Measurements from ENCODE around the gene TSFM. TPM values are rescaled to one million over a fixed set of nuclear protein-coding genes. Genes with fewer than 3 reads are reported as not detected.

The TSFM gene
- total RNA-seq, 1 experiment from 2014 or later, result 48.7 TPM

DNA sequence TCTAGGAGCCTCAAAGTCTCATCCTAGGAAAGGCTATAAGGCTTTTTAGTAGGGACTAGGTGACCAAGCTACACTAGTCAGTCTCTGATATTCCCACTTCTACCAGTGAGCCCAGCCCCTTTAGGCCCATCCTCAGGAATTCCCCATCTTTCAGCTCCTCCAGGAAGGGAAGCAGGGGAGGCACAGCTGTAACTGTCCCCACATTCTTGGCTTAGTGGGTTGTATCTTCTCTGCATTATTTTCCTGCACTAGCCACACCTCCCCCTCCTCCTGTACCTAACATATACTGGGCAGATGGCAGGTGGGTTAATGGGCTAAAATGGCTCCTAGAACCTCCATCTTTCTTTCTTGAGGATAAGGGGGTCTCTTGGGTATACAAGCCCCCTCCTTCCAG lies 15.3 kb upstream of the TSFM start:
- ChIA-PET POLR2A (interaction anchor here (0.9 to 1.3 kb wide), 2 partner anchors 16 to 23 kb away, joined by 3 to 4 read pairs; partner anchors contain the start of genes TSFM and TSPAN31), CTCF (interaction anchor here (1.0 to 5.3 kb wide), 7 partner anchors 11 to 156 kb away, joined by 3 to 80 read pairs (median 3); partner anchors contain the start of genes ARHGEF25 and CDK4)
- H3K4me3 Mint-ChIP-seq, result peak overlapping the region; percentile 74
- H3K4me1 Mint-ChIP-seq, result peaks cover 36% of the 10 kb centered on the region
- ATAC-seq, result no peak
- H3K36me3 Mint-ChIP-seq, result peaks cover 23% of the 10 kb centered on the region
- no peaks in the 10 kb centered on the region for H3K9me3 Mint-ChIP-seq
- no peak for DNase-seq (ENCODE audit: low spot score)
- no peak overlapping the region for H3K27ac Mint-ChIP-seq
- H3K27me3 Mint-ChIP-seq (ENCODE audit: low read depth), result peaks cover 61% of the 10 kb centered on the region
- no peak for TF ChIP-seq MLX (CRISPR knock-in tag; IDR thresholded peaks at IDR 0.05)
- no peak for TF ChIP-seq ATF1 (CRISPR knock-in tag; IDR thresholded peaks at IDR 0.05)
- no peak for TF ChIP-seq ZNF416 (CRISPR knock-in tag; IDR thresholded peaks at IDR 0.05)
- TF ChIP-seq ESRRA (CRISPR knock-in tag; IDR thresholded peaks at IDR 0.05; ENCODE audit: borderline replicate concordance), result no peak
- TF ChIP-seq ZNF396 (CRISPR knock-in tag; IDR thresholded peaks at IDR 0.05; ENCODE audit: borderline replicate concordance), result no peak

DNA sequence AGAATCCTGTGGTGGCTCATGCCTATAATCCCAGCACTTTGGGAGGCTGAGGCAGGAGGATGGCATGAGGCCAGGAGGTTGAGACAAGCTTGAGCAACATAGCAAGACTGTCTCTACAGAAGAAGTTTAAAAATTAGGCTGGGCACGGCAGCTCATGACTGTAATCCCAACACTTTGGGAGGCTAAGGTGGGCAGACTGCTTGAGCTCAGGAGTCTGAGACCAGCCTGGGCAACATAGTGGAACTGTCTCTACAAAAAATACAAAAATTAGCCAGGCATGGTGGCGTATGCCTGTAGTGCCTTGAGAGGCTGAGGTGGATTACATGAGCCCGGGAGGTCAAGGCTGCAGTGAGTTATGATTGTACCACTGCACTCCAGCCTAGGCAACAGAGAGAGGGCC lies 14.7 kb upstream of the TSFM start:
- no peak for ATAC-seq
- Mint-ChIP-seq H3K36me3 (peaks cover 23% of the 10 kb centered on the region), H3K4me1 (peaks cover 37% of the 10 kb centered on the region), H3K4me3 (no peak overlapping the region), H3K27ac (no peak overlapping the region), H3K27me3 (ENCODE audit: low read depth) (peaks cover 58% of the 10 kb centered on the region), H3K9me3 (no peaks in the 10 kb centered on the region)
- DNase-seq (ENCODE audit: low spot score), result no peak
- ChIA-PET CTCF (interaction anchor here (1.1 to 5.3 kb wide), 3 partner anchors 11 to 16 kb away, joined by 3 to 80 read pairs (median 4); partner anchors contain the start of gene CDK4), POLR2A (interaction anchor here (0.9 to 1.3 kb wide), 2 partner anchors 15 to 23 kb away, joined by 3 to 4 read pairs; partner anchors contain the start of genes TSFM and TSPAN31)
- TF ChIP-seq PREB (CRISPR knock-in tag; IDR thresholded peaks at IDR 0.05; ENCODE audit: borderline replicate concordance) (no peak), ZNF416 (CRISPR knock-in tag; IDR thresholded peaks at IDR 0.05) (no peak), IRF2 (CRISPR knock-in tag; IDR thresholded peaks at IDR 0.05; ENCODE audit: borderline replicate concordance, low read depth) (no peak), GTF2I (CRISPR knock-in tag; conservative IDR thresholded peaks at IDR 0.05) (no peak), SP1 (CRISPR knock-in tag; conservative IDR thresholded peaks at IDR 0.05) (no peak), MXD4 (CRISPR knock-in tag; IDR thresholded peaks at IDR 0.05; ENCODE audit: borderline replicate concordance) (no peak)

DNA sequence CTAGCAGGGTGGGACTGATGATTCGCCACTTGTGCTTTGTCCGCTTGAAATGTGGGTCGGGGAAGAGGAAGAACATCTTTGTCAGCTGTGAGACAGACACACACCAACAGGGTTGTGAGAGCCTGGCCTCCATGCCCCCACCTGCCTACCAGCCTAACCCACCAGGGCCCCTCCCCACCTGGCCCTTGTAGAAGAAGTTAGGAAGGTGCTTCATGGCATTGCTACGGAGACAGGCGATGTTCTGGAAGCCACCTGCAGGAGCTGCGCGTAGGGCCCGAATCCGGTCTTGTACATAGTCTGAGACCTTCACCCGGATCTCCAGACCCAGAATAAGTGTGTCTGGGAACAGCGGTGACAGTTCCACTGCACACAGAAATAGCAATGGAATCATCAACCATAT lies 13.0 kb upstream of the TSFM start:
- Mint-ChIP-seq H3K27ac (no peak overlapping the region), H3K36me3 (peaks cover 23% of the 10 kb centered on the region), H3K4me1 (peaks cover 27% of the 10 kb centered on the region), H3K4me3 (no peak overlapping the region), H3K27me3 (ENCODE audit: low read depth) (peaks cover 54% of the 10 kb centered on the region), H3K9me3 (no peaks in the 10 kb centered on the region)
- ChIA-PET POLR2A (no interaction called here), CTCF (no interaction called here)
- no peak for ATAC-seq
- no peak for DNase-seq (ENCODE audit: low spot score)
- no peak for TF ChIP-seq ZNF138 (CRISPR knock-in tag; conservative IDR thresholded peaks at IDR 0.05)
- TF ChIP-seq RORB (CRISPR knock-in tag; IDR thresholded peaks at IDR 0.05), result no peak
- no peak for TF ChIP-seq USF1 (CRISPR knock-in tag; IDR thresholded peaks at IDR 0.05)
- TF ChIP-seq FOXP1 (CRISPR knock-in tag; IDR thresholded peaks at IDR 0.05; ENCODE audit: borderline replicate concordance), result no peak
- TF ChIP-seq, protein P1, sequence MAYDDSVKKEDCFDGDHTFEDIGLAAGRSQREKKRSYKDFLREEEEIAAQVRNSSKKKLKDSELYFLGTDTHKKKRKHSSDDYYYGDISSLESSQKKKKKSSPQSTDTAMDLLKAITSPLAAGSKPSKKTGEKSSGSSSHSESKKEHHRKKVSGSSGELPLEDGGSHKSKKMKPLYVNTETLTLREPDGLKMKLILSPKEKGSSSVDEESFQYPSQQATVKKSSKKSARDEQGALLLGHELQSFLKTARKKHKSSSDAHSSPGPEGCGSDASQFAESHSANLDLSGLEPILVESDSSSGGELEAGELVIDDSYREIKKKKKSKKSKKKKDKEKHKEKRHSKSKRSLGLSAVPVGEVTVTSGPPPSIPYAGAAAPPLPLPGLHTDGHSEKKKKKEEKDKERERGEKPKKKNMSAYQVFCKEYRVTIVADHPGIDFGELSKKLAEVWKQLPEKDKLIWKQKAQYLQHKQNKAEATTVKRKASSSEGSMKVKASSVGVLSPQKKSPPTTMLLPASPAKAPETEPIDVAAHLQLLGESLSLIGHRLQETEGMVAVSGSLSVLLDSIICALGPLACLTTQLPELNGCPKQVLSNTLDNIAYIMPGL (CRISPR knock-in tag; IDR thresholded peaks at IDR 0.05), result no peak
- TF ChIP-seq, protein P2, sequence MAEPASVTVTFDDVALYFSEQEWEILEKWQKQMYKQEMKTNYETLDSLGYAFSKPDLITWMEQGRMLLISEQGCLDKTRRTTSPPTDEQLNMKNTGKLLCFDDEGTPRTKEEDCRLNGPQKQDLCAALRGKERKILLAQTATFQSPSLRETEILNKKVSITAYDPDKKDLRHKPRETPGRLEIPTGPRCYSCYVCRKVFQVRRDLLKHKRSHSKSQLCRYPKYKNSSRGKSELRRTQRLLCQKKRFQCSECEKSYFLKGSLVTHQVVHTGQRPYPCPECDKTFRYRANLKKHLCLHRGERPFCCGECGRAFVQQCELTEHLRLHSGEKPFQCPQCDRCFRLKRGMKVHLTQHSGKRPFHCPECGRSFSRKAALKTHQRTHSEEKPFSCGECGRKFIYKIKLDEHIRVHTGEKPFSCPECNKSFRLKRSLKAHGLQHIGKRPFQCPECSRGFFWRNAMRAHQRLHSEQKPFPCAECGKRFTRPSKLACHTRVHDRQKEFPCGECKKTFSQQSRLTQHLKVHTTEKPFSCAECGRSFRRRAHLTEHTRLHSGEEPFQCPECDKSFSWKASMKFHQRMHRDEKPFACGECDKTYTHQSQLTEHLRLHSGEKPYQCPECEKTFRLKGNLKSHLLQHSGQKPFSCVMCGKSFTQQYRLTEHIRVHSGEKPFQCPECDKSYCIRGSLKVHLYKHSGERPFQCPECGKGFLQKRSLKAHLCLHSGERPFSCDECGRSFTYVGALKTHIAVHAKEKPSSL (CRISPR knock-in tag; conservative IDR thresholded peaks at IDR 0.05), result no peak
- TF ChIP-seq, protein P3, sequence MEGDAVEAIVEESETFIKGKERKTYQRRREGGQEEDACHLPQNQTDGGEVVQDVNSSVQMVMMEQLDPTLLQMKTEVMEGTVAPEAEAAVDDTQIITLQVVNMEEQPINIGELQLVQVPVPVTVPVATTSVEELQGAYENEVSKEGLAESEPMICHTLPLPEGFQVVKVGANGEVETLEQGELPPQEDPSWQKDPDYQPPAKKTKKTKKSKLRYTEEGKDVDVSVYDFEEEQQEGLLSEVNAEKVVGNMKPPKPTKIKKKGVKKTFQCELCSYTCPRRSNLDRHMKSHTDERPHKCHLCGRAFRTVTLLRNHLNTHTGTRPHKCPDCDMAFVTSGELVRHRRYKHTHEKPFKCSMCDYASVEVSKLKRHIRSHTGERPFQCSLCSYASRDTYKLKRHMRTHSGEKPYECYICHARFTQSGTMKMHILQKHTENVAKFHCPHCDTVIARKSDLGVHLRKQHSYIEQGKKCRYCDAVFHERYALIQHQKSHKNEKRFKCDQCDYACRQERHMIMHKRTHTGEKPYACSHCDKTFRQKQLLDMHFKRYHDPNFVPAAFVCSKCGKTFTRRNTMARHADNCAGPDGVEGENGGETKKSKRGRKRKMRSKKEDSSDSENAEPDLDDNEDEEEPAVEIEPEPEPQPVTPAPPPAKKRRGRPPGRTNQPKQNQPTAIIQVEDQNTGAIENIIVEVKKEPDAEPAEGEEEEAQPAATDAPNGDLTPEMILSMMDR (IDR thresholded peaks at IDR 0.05), result no peak
- TF ChIP-seq, protein P4, sequence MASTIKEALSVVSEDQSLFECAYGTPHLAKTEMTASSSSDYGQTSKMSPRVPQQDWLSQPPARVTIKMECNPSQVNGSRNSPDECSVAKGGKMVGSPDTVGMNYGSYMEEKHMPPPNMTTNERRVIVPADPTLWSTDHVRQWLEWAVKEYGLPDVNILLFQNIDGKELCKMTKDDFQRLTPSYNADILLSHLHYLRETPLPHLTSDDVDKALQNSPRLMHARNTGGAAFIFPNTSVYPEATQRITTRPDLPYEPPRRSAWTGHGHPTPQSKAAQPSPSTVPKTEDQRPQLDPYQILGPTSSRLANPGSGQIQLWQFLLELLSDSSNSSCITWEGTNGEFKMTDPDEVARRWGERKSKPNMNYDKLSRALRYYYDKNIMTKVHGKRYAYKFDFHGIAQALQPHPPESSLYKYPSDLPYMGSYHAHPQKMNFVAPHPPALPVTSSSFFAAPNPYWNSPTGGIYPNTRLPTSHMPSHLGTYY (CRISPR knock-in tag; IDR thresholded peaks at IDR 0.05), result no peak
- TF ChIP-seq, protein P5, sequence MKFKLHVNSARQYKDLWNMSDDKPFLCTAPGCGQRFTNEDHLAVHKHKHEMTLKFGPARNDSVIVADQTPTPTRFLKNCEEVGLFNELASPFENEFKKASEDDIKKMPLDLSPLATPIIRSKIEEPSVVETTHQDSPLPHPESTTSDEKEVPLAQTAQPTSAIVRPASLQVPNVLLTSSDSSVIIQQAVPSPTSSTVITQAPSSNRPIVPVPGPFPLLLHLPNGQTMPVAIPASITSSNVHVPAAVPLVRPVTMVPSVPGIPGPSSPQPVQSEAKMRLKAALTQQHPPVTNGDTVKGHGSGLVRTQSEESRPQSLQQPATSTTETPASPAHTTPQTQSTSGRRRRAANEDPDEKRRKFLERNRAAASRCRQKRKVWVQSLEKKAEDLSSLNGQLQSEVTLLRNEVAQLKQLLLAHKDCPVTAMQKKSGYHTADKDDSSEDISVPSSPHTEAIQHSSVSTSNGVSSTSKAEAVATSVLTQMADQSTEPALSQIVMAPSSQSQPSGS (CRISPR knock-in tag; IDR thresholded peaks at IDR 0.05; ENCODE audit: borderline replicate concordance, low read depth), result no peak
